ENCODE results near the gene ROCK2. TPM values are rescaled to one million over a fixed set of nuclear protein-coding genes. Genes with fewer than 3 reads are reported as not detected.

ROCK2 gene
- total and polyA plus RNA-seq, 2 of the 8 experiments (the other 6 are each of a cell fraction or from before 2014, with no cell fraction given) = 2.7 to 29.0 TPM

DNA sequence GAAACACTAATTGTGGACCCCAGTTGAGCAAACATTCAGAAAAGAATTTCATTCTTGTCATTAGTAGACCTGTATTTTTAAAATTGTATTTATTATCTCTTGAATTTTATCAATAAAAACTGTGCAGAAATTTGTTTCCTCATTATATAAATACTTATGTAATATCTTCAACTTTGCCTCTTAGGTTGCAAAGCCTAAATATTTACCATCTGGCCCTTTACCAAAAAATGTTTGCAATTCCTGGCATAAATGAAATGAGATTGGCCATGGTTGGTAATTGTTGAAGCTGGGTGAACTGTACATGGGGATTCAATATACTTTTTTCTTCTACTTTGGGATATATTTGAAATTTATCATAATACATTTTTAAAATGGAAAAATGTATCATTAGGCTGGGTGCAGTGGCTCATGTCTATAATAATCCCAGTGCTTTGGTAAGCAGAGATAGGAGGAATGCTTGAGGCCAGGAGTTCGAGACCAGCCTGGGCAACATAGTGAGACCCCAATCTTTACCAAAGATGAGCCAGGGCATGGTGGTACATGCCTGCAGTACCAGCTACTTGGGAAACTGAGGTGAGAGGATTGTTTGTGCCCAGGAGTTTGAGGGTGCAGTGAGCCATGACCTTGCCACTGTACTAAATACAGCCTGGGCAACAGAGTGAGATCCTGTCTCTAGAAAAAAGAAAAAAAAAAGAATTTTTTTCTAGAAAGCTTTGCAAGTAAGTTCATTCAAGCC lies 100.2 kb downstream of the ROCK2 start:
- no peak for DNase-seq (ENCODE audit: low read depth in 1 of 2, low spot score in 2 of 2)
- Histone ChIP-seq H3K27me3 (replicated peaks in 1 of 4; ENCODE audit: control insufficient read depth in 3 of 4, extremely low read depth in 1 of 4, insufficient read depth in 3 of 4, low read length in 3 of 4) (no peaks in the 10 kb centered on the region), H2AFZ (ENCODE audit: low read length) (no peak overlapping the region), H3K4me2 (ENCODE audit: insufficient read depth in 1 of 2, low read depth in 2 of 2, low read length in 2 of 2) (no peak overlapping the region), H3K4me3 (ENCODE audit: extremely low read depth in 1 of 4, insufficient read depth in 2 of 4, low read depth in 3 of 4, low read length in 4 of 4) (no peak overlapping the region), H2BK12ac (ENCODE audit: low read depth, low read length) (no peak overlapping the region), H2BK120ac (replicated peaks; ENCODE audit: low read depth, low read length) (no peak overlapping the region), H2AK5ac (ENCODE audit: low read depth, low read length) (no peak overlapping the region), H2BK15ac (ENCODE audit: low read length) (no peak overlapping the region), H2BK20ac (ENCODE audit: low read length) (no peak overlapping the region), H3K79me1 (ENCODE audit: low read depth, low read length) (no peaks in the 10 kb centered on the region), H4K8ac (ENCODE audit: extremely low read depth, insufficient read depth, low read length) (no peak overlapping the region), H3K36me3 (ENCODE audit: control insufficient read depth in 2 of 4, insufficient read depth in 4 of 4, low read length in 3 of 4) (no peaks in the 10 kb centered on the region; a peak in 1 of 8 replicates), H4K5ac (ENCODE audit: insufficient read length, low read depth, low read length) (no peak overlapping the region), H3K27ac (ENCODE audit: low read depth, low read length) (no peak overlapping the region), H3K4me1 (replicated peaks in 1 of 4; ENCODE audit: control insufficient read depth in 3 of 4, insufficient read depth in 4 of 4, low read length in 3 of 4) (no peaks in the 10 kb centered on the region), H4K20me1 (replicated peaks in 1 of 2; ENCODE audit: control insufficient read depth in 1 of 2, insufficient read depth in 2 of 2, low read length in 2 of 2) (peaks cover 0 to 3% of the 10 kb centered on the region in 2 experiments), H3K9me3 (ENCODE audit: insufficient read depth in 2 of 2, low read depth in 1 of 2, low read length in 1 of 2) (no peaks in the 10 kb centered on the region), H3K23me2 (ENCODE audit: low read depth, low read length) (no peaks in the 10 kb centered on the region), H3K18ac (ENCODE audit: extremely low read depth, low read length) (no peak overlapping the region), H3K9ac (replicated peaks in 1 of 4; ENCODE audit: extremely low read depth in 1 of 4, low read depth in 3 of 4, low read length in 3 of 4) (no peak overlapping the region), H4K91ac (replicated peaks; ENCODE audit: insufficient read length, low read length) (no peak overlapping the region), H3K14ac (ENCODE audit: insufficient read length) (no peak overlapping the region), H3K79me2 (ENCODE audit: control insufficient read depth in 1 of 2, insufficient read depth in 2 of 2, low read length in 2 of 2) (0 out of 4 replicates have a peak, but pooled peaks cover 0 to 5% of the 10 kb centered on the region in 2 experiments), H3K56ac (replicated peaks; ENCODE audit: insufficient read length, low read depth, low read length) (no peak overlapping the region), H3K23ac (ENCODE audit: insufficient read length) (no peak overlapping the region), H3K4ac (replicated peaks; ENCODE audit: insufficient read length, low read depth, low read length) (no peak overlapping the region), H2BK5ac (ENCODE audit: low read depth, low read length) (no peak overlapping the region)
- WGBS, 2 experiments (ENCODE audit: extremely low coverage in 1 of 2, insufficient coverage in 1 of 2, insufficient read length in 1 of 2, insufficient replicate concordance in 2 of 2, low coverage in 1 of 2, low lambda C conversion rate in 2 of 2, missing lambda C conversion rate in 1 of 2) = 93% methylated on average over 1 of the region's 1 CpG; no CpG with 5 or more reads in 1 of the 2 experiments
- FAIRE-seq = no peak
- ChIA-PET CTCF (ENCODE audit: partially characterized antibody) (interaction anchor here (0.6 kb wide), 1 partner anchor 142 kb away, joined by 3 read pairs; no protein-coding TSS in a partner anchor), POLR2A (ENCODE audit: partially characterized antibody) (no interaction called here)
- TF ChIP-seq KDM1A (IDR thresholded peaks at IDR 0.05; ENCODE audit: borderline replicate concordance, low read length) = peak; percentile 19; the same call in 1 of the 2 replicates
- no peak for TF ChIP-seq BACH1 (IDR thresholded peaks at IDR 0.05; ENCODE audit: low read length)
- TF ChIP-seq TAF1 (IDR thresholded peaks at IDR 0.05; ENCODE audit: low read depth, low read length) = no peak

Measured in H1 (cell line).